SK-N-MC (cell line): ENCODE measurements around the gene SMTN.

Experiments
- DNase-seq: peaks from one replicate; pipeline ENCODE4 v3.0.0-alpha.2; 2011; ENCODE audit warnings: low read depth, low spot score
- H3K27ac ChIP-seq: fragments of 200-600 bp; sonication (generic); 2 replicates; pipeline ENCODE4 v1.5.1; 2016; ENCODE audit warnings: mixed run types
- H3K36me3 ChIP-seq: fragments of 200-600 bp; sonication (generic); 2 replicates; pipeline ENCODE4 v1.6.1; 2017; ENCODE audit warnings: antibody characterized with exemption, low read length, mixed read lengths; ENCODE audit not compliant: insufficient read depth
- H3K4me3 ChIP-seq: fragments of 200-600 bp; sonication (generic); 2 replicates; pipeline ENCODE4 v1.5.1; 2016
- H3K9ac ChIP-seq: fragments of 200-600 bp; sonication (generic); 2 replicates; pipeline ENCODE4 v1.8.0; 2017; ENCODE audit warnings: mixed run types, mixed read lengths; ENCODE audit not compliant: insufficient read length
- H3K9me3 ChIP-seq: fragments of 200-600 bp; sonication (generic); 2 replicates; pipeline ENCODE4 v1.6.1; 2017; ENCODE audit warnings: low read depth, mild to moderate bottlenecking, antibody characterized with exemption, low read length, moderate library complexity, mixed read lengths
- EZH2 ChIP-seq: fragments of 200-600 bp; sonication (generic); IDR thresholded peaks from one replicate; pipeline ENCODE4 v1.6.1; 2017; ENCODE audit warnings: antibody characterized with exemption
- FOXP2 ChIP-seq: optimal IDR thresholded peaks from 2 replicates; pipeline ENCODE3; 2011; ENCODE audit warnings: mild to moderate bottlenecking, moderate library complexity; ENCODE audit not compliant: insufficient read depth; ENCODE audit errors: extremely low read length, control extremely low read depth
- POLR2AphosphoS5 ChIP-seq: IDR thresholded peaks from 2 replicates; pipeline ENCODE4 v1.6.1; 2012; ENCODE audit warnings: mild to moderate bottlenecking, low read depth, low read length, borderline replicate concordance

Gene SMTN

GRCh38 chr22:31136155-31136554 is 55.0 kb downstream of the SMTN start:
- Histone ChIP-seq H3K27ac (no peak overlapping the region), H3K36me3 (no peaks in the 10 kb centered on the region), H3K4me3 (no peak overlapping the region), H3K9me3 (no peaks in the 10 kb centered on the region), H3K9ac (no peak overlapping the region)
- DNase-seq: no peak
- TF ChIP-seq FOXP2: no peak
- no peak for TF ChIP-seq POLR2AphosphoS5
- no peak for TF ChIP-seq EZH2

DNA sequence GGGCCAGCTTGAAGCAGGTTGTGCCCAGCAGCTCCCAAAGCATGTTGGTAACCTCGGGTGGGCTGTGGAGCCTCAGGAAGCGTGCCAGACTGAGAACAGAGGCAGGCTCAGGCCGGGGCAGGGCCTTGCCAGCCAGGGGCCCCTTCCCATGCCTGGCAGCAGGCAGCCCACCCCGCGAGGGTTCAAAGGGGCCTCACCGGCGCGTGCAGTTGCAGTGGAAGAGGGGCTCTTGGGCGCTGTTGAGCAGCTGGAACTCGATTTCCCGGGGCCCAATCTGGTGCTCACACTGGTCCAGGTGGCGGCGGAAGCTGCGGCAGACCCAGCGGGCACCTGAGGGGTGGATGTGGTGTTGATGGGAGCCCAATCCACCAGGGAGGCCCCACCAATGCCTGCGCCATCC is 55.6 kb downstream of the SMTN start:
- H3K4me3 ChIP-seq: no peak overlapping the region
- TF ChIP-seq EZH2: no peak
- TF ChIP-seq FOXP2: no peak
- TF ChIP-seq POLR2AphosphoS5: no peak
- no peak overlapping the region for H3K9ac ChIP-seq
- no peak for DNase-seq
- H3K9me3 ChIP-seq: no peaks in the 10 kb centered on the region
- no peaks in the 10 kb centered on the region for H3K36me3 ChIP-seq
- H3K27ac ChIP-seq: no peak overlapping the region

GRCh38 chr22:31137721-31138120 is 56.6 kb downstream of the SMTN start:
- Histone ChIP-seq H3K9ac (no peak overlapping the region), H3K9me3 (no peaks in the 10 kb centered on the region), H3K36me3 (no peaks in the 10 kb centered on the region), H3K4me3 (no peak overlapping the region), H3K27ac (no peak overlapping the region)
- no peak for TF ChIP-seq POLR2AphosphoS5
- no peak for TF ChIP-seq EZH2
- no peak for TF ChIP-seq FOXP2
- no peak for DNase-seq

- H3K4me3 ChIP-seq: no peak overlapping the region
- no peak overlapping the region for H3K9ac ChIP-seq
- TF ChIP-seq EZH2 (no peak), POLR2AphosphoS5 (no peak), FOXP2 (no peak)
- H3K27ac ChIP-seq: no peak overlapping the region
- DNase-seq: no peak
- no peaks in the 10 kb centered on the region for H3K9me3 ChIP-seq
- no peaks in the 10 kb centered on the region for H3K36me3 ChIP-seq
Measured at GRCh38 chr22:31138126-31138525, 57.0 kb downstream of the SMTN start.

- Histone ChIP-seq H3K9me3 (no peaks in the 10 kb centered on the region), H3K9ac (no peak overlapping the region), H3K36me3 (no peaks in the 10 kb centered on the region), H3K27ac (no peak overlapping the region), H3K4me3 (no peak overlapping the region)
- TF ChIP-seq EZH2: no peak
- TF ChIP-seq FOXP2: no peak
- no peak for TF ChIP-seq POLR2AphosphoS5
- DNase-seq: no peak
Measured at GRCh38 chr22:31139066-31139465, 57.9 kb downstream of the SMTN start.

- Histone ChIP-seq H3K9me3 (no peaks in the 10 kb centered on the region), H3K36me3 (no peaks in the 10 kb centered on the region), H3K27ac (0 out of 2 replicates have a peak within 1 kb of the TSS, but pooled peaks have one; percentile 19), H3K9ac (no peak within 1 kb of the TSS), H3K4me3 (peak within 1 kb of the TSS; percentile 49)
- TF ChIP-seq FOXP2 (no peak), EZH2 (no peak), POLR2AphosphoS5 (peak; percentile 24; the same call in 1 of the 2 replicates)
- DNase-seq: no peak
Measured at GRCh38 chr22:31139866-31140716, 59.0 kb downstream of the SMTN start, which contains the start of gene PLA2G3. TSS of gene PLA2G3 (minus strand) at chr22:31140508. CDS start at chr22:31140354, 154 bp downstream.

DNA sequence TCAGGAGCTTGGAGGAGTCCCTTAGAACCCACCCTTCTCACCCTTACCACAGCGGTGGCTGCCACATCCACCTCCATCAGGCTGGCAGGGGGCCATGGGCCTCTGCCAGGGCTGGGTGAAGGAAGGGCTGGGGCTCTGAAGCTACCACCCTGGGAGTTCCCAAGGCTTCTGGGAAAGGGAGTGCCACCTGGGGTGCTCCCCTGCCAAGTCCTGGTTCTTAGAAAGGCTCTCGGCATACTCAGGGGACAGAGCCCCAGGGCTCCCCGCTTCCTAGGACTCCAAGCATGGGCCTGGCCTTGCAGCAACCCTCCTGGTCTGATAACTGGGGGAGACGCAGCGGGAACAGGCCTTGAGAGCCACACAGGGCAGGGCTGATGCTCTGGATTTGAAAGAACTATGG is 59.6 kb downstream of the SMTN start:
- no peak overlapping the region for H3K9ac ChIP-seq
- no peak for DNase-seq
- H3K9me3 ChIP-seq: no peaks in the 10 kb centered on the region
- peak overlapping the region; percentile 49 for H3K4me3 ChIP-seq
- H3K27ac ChIP-seq: 0 out of 2 replicates have a peak overlapping the region, but pooled peaks have one; percentile 19
- no peaks in the 10 kb centered on the region for H3K36me3 ChIP-seq
- no peak for TF ChIP-seq FOXP2
- TF ChIP-seq EZH2: no peak
- no peak for TF ChIP-seq POLR2AphosphoS5

GRCh38 chr22:31141551-31141950 is 60.4 kb downstream of the SMTN start:
- H3K36me3 ChIP-seq: no peaks in the 10 kb centered on the region
- H3K27ac ChIP-seq: no peak overlapping the region

More at GRCh38 chr22:31141551-31141950, 60.4 kb downstream of the SMTN start:
- Histone ChIP-seq H3K9me3 (no peaks in the 10 kb centered on the region), H3K9ac (no peak overlapping the region), H3K4me3 (no peak overlapping the region)
- no peak for DNase-seq
- TF ChIP-seq POLR2AphosphoS5: no peak
- no peak for TF ChIP-seq FOXP2
- no peak for TF ChIP-seq EZH2
